Cardiac muscle cell (in vitro differentiated cells and primary cell): ENCODE results near the gene PSMC3. TPM values are rescaled to one million over a fixed set of nuclear protein-coding genes. Genes with fewer than 3 reads are reported as not detected.

Experiments used
- DNase-seq, 2 donors: peaks; one replicate each; pipeline versions ENCODE4 v3.0.0 to v3.0.0-alpha.2; 2010 to 2017; ENCODE audit warnings: low read depth in 1 of 2, low spot score in 1 of 2
- H3K27ac ChIP-seq: fragments of 200-600 bp; sonication (generic); 2 replicates; pipeline ENCODE4 v1.5.1; 2016
- H3K27me3 ChIP-seq: fragments of 200-600 bp; sonication (generic); 2 replicates; pipeline ENCODE4 v1.6.0; 2016; ENCODE audit warnings: control low read depth
- H3K36me3 ChIP-seq: fragments of 200-600 bp; sonication (generic); 2 replicates; pipeline ENCODE4 v1.5.1; 2016; ENCODE audit warnings: control low read depth
- H3K4me1 ChIP-seq: fragments of 200-600 bp; sonication (generic); 2 replicates; pipeline ENCODE4 v1.8.1; 2017; ENCODE audit warnings: low read depth, mild to moderate bottlenecking, mixed run types
- H3K4me3 ChIP-seq: fragments of 200-600 bp; sonication (generic); 2 replicates; pipeline ENCODE4 v1.5.1; 2016; ENCODE audit warnings: mild to moderate bottlenecking
- H3K9me3 ChIP-seq: fragments of 200-600 bp; sonication (generic); 2 replicates; pipeline ENCODE4 v1.5.1; 2017; ENCODE audit warnings: low read depth, mild to moderate bottlenecking, control low read depth
- polyA plus RNA-seq: library from polyadenylated mRNA; unstranded; fragments of >200 nt; fragmentation: Nextera tagmentation; extraction: Ambion mirVana; gene quantifications from 2 replicates; pipeline ENCODE4 v1.2.1, GENCODE V29; 2016
- total RNA-seq: library from RNA; depleted of rRNA; stranded (reverse); fragments of >200 nt; gene quantifications from 2 replicates; pipeline ENCODE4 v1.2.3, GENCODE V29; 2016
- TF ChIP-seq, protein P1 (sequence below): IDR thresholded peaks from 2 replicates; pipeline ENCODE4 v1.5.1; 2012; ENCODE audit warnings: low read depth, mild to moderate bottlenecking, low read length

The PSMC3 gene
- total and polyA plus RNA-seq, 2 experiments from 2014 or later = 107 to 236 TPM

DNA sequence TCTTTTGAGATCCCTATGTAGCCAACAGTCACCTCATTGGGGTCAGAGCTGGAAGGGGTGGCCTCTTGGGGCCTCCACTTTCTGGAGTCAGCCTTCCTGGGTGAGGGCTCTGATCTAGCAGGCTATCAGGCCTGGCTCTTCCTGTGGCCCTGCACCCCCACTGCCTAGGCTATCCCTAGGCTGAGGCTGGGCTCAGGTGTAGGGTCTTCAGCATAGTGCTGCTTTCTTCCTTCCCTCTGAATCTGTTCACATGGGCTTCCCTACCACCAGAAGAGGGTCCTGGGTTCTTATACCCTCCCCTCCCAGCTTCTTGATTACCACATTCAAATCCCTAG is 47.4 kb downstream of the PSMC3 start:
- DNase-seq = no peak
- no peak overlapping the region for H3K4me3 ChIP-seq
- H3K36me3 ChIP-seq = no peaks in the 10 kb centered on the region
- H3K27me3 ChIP-seq = no peaks in the 10 kb centered on the region
- H3K27ac ChIP-seq = no peak overlapping the region
- TF ChIP-seq, protein P1, sequence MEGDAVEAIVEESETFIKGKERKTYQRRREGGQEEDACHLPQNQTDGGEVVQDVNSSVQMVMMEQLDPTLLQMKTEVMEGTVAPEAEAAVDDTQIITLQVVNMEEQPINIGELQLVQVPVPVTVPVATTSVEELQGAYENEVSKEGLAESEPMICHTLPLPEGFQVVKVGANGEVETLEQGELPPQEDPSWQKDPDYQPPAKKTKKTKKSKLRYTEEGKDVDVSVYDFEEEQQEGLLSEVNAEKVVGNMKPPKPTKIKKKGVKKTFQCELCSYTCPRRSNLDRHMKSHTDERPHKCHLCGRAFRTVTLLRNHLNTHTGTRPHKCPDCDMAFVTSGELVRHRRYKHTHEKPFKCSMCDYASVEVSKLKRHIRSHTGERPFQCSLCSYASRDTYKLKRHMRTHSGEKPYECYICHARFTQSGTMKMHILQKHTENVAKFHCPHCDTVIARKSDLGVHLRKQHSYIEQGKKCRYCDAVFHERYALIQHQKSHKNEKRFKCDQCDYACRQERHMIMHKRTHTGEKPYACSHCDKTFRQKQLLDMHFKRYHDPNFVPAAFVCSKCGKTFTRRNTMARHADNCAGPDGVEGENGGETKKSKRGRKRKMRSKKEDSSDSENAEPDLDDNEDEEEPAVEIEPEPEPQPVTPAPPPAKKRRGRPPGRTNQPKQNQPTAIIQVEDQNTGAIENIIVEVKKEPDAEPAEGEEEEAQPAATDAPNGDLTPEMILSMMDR = no peak
- no peaks in the 10 kb centered on the region for H3K9me3 ChIP-seq
- peaks cover 9% of the 10 kb centered on the region for H3K4me1 ChIP-seq

GRCh38 chr11:47378010-47378835 is 48.0 kb downstream of the PSMC3 start, which contains the start of gene SPI1:
TSS of gene SPI1 (minus strand) at chr11:47378547. CDS start at chr11:47378353, 194 bp downstream.
- H3K27ac ChIP-seq = peak within 1 kb of the TSS; percentile 35
- no peak within 1 kb of the TSS for H3K4me3 ChIP-seq
- no peaks in the 10 kb centered on the region for H3K9me3 ChIP-seq
- peak in 1 of 2 donors; percentile 49 for DNase-seq
- peaks cover 9% of the 10 kb centered on the region for H3K4me1 ChIP-seq
- TF ChIP-seq, protein P1 = no peak
- H3K36me3 ChIP-seq = no peaks in the 10 kb centered on the region
- no peaks in the 10 kb centered on the region for H3K27me3 ChIP-seq

DNA sequence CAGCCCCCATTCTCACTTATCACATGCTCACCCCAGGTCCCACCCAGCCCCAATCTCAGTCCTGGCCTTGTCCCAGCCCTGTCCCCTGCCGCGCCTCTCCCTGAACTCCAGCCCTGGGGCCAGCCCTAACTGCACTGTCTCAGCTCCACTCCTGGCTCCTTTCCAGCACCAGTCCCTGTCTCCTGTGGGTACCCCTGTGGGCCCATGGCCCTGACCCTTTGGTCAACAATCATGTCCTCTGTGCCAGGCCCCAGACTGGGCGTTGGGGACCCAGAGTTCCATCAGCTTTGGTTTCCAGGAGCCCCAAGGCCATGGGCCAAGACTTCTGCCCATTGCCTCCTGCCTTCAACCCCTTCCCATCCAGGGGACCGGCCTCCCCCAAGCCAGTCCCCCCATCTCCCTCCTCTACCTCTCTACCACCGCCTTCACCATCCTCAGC is 48.6 kb downstream of the PSMC3 start:
- H3K4me3 ChIP-seq = no peak overlapping the region
- no peaks in the 10 kb centered on the region for H3K36me3 ChIP-seq

GRCh38 chr11:47376525-47377371 is 49.5 kb downstream of the PSMC3 start:
- no peak overlapping the region for H3K4me3 ChIP-seq
- peaks cover 9% of the 10 kb centered on the region for H3K4me1 ChIP-seq
- H3K27ac ChIP-seq = no peak overlapping the region
- TF ChIP-seq, protein P1 = no peak
- H3K36me3 ChIP-seq = no peaks in the 10 kb centered on the region
- H3K27me3 ChIP-seq = no peaks in the 10 kb centered on the region
- peak in 1 of 2 donors; percentile 21 for DNase-seq
- no peaks in the 10 kb centered on the region for H3K9me3 ChIP-seq

More for the DNA sequence above, 48.6 kb downstream of the PSMC3 start:
- H3K9me3 ChIP-seq = no peaks in the 10 kb centered on the region
- no peaks in the 10 kb centered on the region for H3K27me3 ChIP-seq
- H3K4me1 ChIP-seq = peaks cover 9% of the 10 kb centered on the region
- TF ChIP-seq, protein P1 = no peak
- peak overlapping the region; percentile 35 for H3K27ac ChIP-seq
- no peak for DNase-seq

- DNase-seq = no peak
- no peaks in the 10 kb centered on the region for H3K9me3 ChIP-seq
- TF ChIP-seq, protein P1 = no peak
- H3K4me1 ChIP-seq = peaks cover 9% of the 10 kb centered on the region
- H3K27me3 ChIP-seq = no peaks in the 10 kb centered on the region
- no peak overlapping the region for H3K4me3 ChIP-seq
- no peak overlapping the region for H3K27ac ChIP-seq
- no peaks in the 10 kb centered on the region for H3K36me3 ChIP-seq
Measured at GRCh38 chr11:47376107-47376524, 50.1 kb downstream of the PSMC3 start.
